ENCODE results near the gene SLC7A10.

GRCh38 chr19:33251526-33252090 lies 26.0 kb upstream of the SLC7A10 start:
- TF ChIP-seq CTCF (conservative IDR thresholded peaks at IDR 0.05 in 1 of 2, IDR thresholded peaks at IDR 0.05 in 1 of 2; ENCODE audit: low read depth in 1 of 2, low read length in 2 of 2) (no peak), EZH2 (IDR thresholded peaks at IDR 0.05; ENCODE audit: low read length, missing control alignments) (no peak)

All from fibroblast of lung (primary cell).